GM19035 (cell line): ENCODE data around the gene AGTRAP.

Experiments
- ATAC-seq: cut with Tn5 transposase; IDR thresholded peaks from one replicate; pipeline ENCODE4 v1.9.1; 2021; ENCODE audit not compliant: unreplicated experiment

The AGTRAP gene

GRCh38 chr1:11782127-11782708 lies 46.3 kb downstream of the AGTRAP start:
- ATAC-seq: no peak

GRCh38 chr1:11783556-11783955 lies 47.6 kb downstream of the AGTRAP start:
- ATAC-seq: no peak

GRCh38 chr1:11784256-11784992 lies 48.5 kb downstream of the AGTRAP start:
- no peak for ATAC-seq

- no peak for ATAC-seq
These were observed 49.2 kb downstream of the AGTRAP start for GRCh38 chr1:11784993-11785769.

- no peak for ATAC-seq
These were observed 50.2 kb downstream of the AGTRAP start for GRCh38 chr1:11786168-11786567.

- ATAC-seq: no peak
These were observed 51.4 kb downstream of the AGTRAP start for GRCh38 chr1:11787251-11787803.

GRCh38 chr1:11787804-11788436 lies 52.0 kb downstream of the AGTRAP start:
- no peak for ATAC-seq

- ATAC-seq: no peak
These were observed 52.7 kb downstream of the AGTRAP start for GRCh38 chr1:11788549-11789053.

- ATAC-seq: no peak
These were observed 53.5 kb downstream of the AGTRAP start for GRCh38 chr1:11789126-11790067.

GRCh38 chr1:11790101-11790879 lies 54.4 kb downstream of the AGTRAP start:
- ATAC-seq: no peak

- ATAC-seq: no peak
These were observed 55.2 kb downstream of the AGTRAP start for GRCh38 chr1:11790880-11791715.

GRCh38 chr1:11792106-11792505 lies 56.2 kb downstream of the AGTRAP start:
- ATAC-seq: no peak

- no peak for ATAC-seq
These were observed 57.9 kb downstream of the AGTRAP start for GRCh38 chr1:11793819-11794218.

- ATAC-seq: no peak
These were observed 58.7 kb downstream of the AGTRAP start for GRCh38 chr1:11794446-11795237.

GRCh38 chr1:11795238-11795890 lies 59.4 kb downstream of the AGTRAP start:
- ATAC-seq: no peak

GRCh38 chr1:11796036-11796828 lies 60.3 kb downstream of the AGTRAP start:
- no peak for ATAC-seq
